Endothelial cell of umbilical vein (primary cell): Measurements from ENCODE around the gene COLEC11. TPM values are rescaled to one million over a fixed set of nuclear protein-coding genes. Genes with fewer than 3 reads are reported as not detected.

Source experiments
- BruUV-seq: library from RNA; stranded (reverse); fragments of 400-500 nt; replicated peaks from 2 replicates; lab custom pipeline; 2021; lab: Mats Ljungman, UMichigan
- CTCF ChIA-PET: fragments of 300-600, 350-600 bp; sonication (Branson Sonifier 250); formaldehyde crosslinking; loops from one replicate; lab custom pipeline; 2021; ENCODE audit warnings: antibody characterized with exemption, inconsistent platforms; lab: Charles Lee
- POLR2A ChIA-PET: fragments of 300-600, 350-600 bp; sonication (Branson Sonifier 250); formaldehyde crosslinking; loops from one replicate; lab custom pipeline; 2021; ENCODE audit warnings: antibody characterized with exemption, inconsistent platforms; lab: Charles Lee
- DNase-seq: peaks from one replicate; pipeline ENCODE4 v3.0.0-alpha.2; 2011; ENCODE audit warnings: low read depth, low spot score
- FAIRE-seq: peaks from 2 replicates; lab custom pipeline; 2011; peaks lifted over from hg19 to GRCh38; lab: Jason Lieb, UNC
- H2AFZ ChIP-seq: 2 replicates; pipeline ENCODE4 v1.6.0; 2012; ENCODE audit warnings: low read depth, low read length, control low read depth, inconsistent platforms
- H3K27ac ChIP-seq: 2 replicates; pipeline ENCODE4 v1.5.1; 2011; ENCODE audit warnings: low read depth, mild to moderate bottlenecking, control low read depth, low read length, moderate library complexity; ENCODE audit not compliant: insufficient read depth
- H3K27me3 ChIP-seq, 2 experiments: 2 replicates each; pipeline versions ENCODE4 v1.6.0 to v1.6.1; 2011; ENCODE audit warnings: low read length in 2 of 2, mixed read lengths in 1 of 2; ENCODE audit not compliant: control insufficient read depth in 2 of 2, insufficient read depth in 2 of 2
- H3K36me3 ChIP-seq, 2 experiments: 2 replicates in 1 of 2; 3 replicates in 1 of 2; pipeline ENCODE4 v1.5.1; 2011; ENCODE audit warnings: low read length in 2 of 2, mild to moderate bottlenecking in 1 of 2, moderate library complexity in 1 of 2; ENCODE audit not compliant: control insufficient read depth in 2 of 2, insufficient read depth in 2 of 2; ENCODE audit errors: extremely low read depth in 1 of 2
- H3K4me1 ChIP-seq: 3 replicates; pipeline ENCODE4 v1.5.1; 2011; ENCODE audit warnings: mild to moderate bottlenecking, low read length; ENCODE audit not compliant: control insufficient read depth, insufficient read depth; ENCODE audit errors: extremely low read depth
- H3K4me2 ChIP-seq: 2 replicates; pipeline ENCODE4 v1.6.1; 2011; ENCODE audit warnings: low read length, control low read depth, mixed read lengths; ENCODE audit not compliant: insufficient read depth
- H3K4me3 ChIP-seq, 3 experiments: fragments of 200-600 bp in 1 of 3; sonication (generic), shearing (Covaris generic) in 1 of 3; replicated peaks in 1 of 3; 2 replicates each; pipeline ENCODE4 v1.5.1; 2011 to 2016; ENCODE audit warnings: control low read depth in 3 of 3, low read length in 3 of 3, mild to moderate bottlenecking in 2 of 3, inconsistent platforms in 1 of 3, low read depth in 1 of 3, moderate library complexity in 1 of 3; ENCODE audit not compliant: insufficient read depth in 1 of 3
- H3K79me2 ChIP-seq: 2 replicates; pipeline ENCODE4 v1.6.0; 2012; ENCODE audit warnings: low read length, inconsistent platforms; ENCODE audit not compliant: control insufficient read depth, insufficient read depth
- H3K9ac ChIP-seq: replicated peaks from 2 replicates; pipeline ENCODE3; 2011; ENCODE audit warnings: low read length, control low read depth; ENCODE audit not compliant: insufficient read depth; ENCODE audit errors: extremely low read depth
- H3K9me1 ChIP-seq: replicated peaks from 3 replicates; pipeline ENCODE4 v1.6.0; 2011; ENCODE audit warnings: mild to moderate bottlenecking, low read length; ENCODE audit not compliant: control insufficient read depth, insufficient read depth; ENCODE audit errors: extremely low read depth
- H3K9me3 ChIP-seq: replicated peaks from 2 replicates; pipeline ENCODE4 v1.5.1; 2012; ENCODE audit warnings: low read length, inconsistent platforms; ENCODE audit not compliant: control insufficient read depth, insufficient read depth
- H4K20me1 ChIP-seq: replicated peaks from 2 replicates; pipeline ENCODE3; 2011; ENCODE audit warnings: mild to moderate bottlenecking, low read length; ENCODE audit not compliant: control insufficient read depth, insufficient read depth; ENCODE audit errors: extremely low read depth
- CTCF ChIP-seq, 2 donors: IDR thresholded peaks; 1 replicate in 1 of 2; 2 replicates in 1 of 2; pipeline ENCODE4 v1.5.1; 2011; ENCODE audit warnings: low read length in 2 of 2, mild to moderate bottlenecking in 2 of 2, moderate library complexity in 2 of 2, control low read depth in 1 of 2, inconsistent platforms in 1 of 2, low read depth in 1 of 2; ENCODE audit not compliant: insufficient read depth in 1 of 2; ENCODE audit errors: extremely low read depth in 1 of 2
- EZH2 ChIP-seq: IDR thresholded peaks from 2 replicates; pipeline ENCODE4 v1.6.1; 2012; ENCODE audit warnings: borderline replicate concordance, low read depth, mild to moderate bottlenecking, moderate library complexity, low read length, inconsistent platforms; ENCODE audit not compliant: severe bottlenecking
- FOS ChIP-seq: IDR thresholded peaks from 2 replicates; pipeline ENCODE4 v1.6.1; 2011; ENCODE audit warnings: mild to moderate bottlenecking, low read length, moderate library complexity, borderline replicate concordance; ENCODE audit not compliant: insufficient read depth
- GATA2 ChIP-seq: IDR thresholded peaks from 2 replicates; pipeline ENCODE4 v1.7.0; 2011; ENCODE audit warnings: low read depth, mild to moderate bottlenecking, moderate library complexity, mixed read lengths, low read length; ENCODE audit not compliant: insufficient read length, insufficient read depth
- JUN ChIP-seq: IDR thresholded peaks from 2 replicates; pipeline ENCODE4 v1.6.1; 2011; ENCODE audit warnings: borderline replicate concordance, low read depth; ENCODE audit not compliant: insufficient read length, insufficient read depth
- MAX ChIP-seq: IDR thresholded peaks from 2 replicates; pipeline ENCODE4 v1.6.1; 2011; ENCODE audit not compliant: insufficient read depth, insufficient read length
- MYC ChIP-seq: IDR thresholded peaks from one replicate; pipeline ENCODE4 v1.6.1; 2011; ENCODE audit warnings: mild to moderate bottlenecking, low read depth, low read length
- POLR2A ChIP-seq: IDR thresholded peaks from 2 replicates; pipeline ENCODE4 v1.6.1; 2012; ENCODE audit warnings: low read depth, mild to moderate bottlenecking, control low read depth, low read length
- POLR2AphosphoS5 ChIP-seq: IDR thresholded peaks from 2 replicates; pipeline ENCODE4 v1.6.1; 2012; ENCODE audit warnings: low read depth, mild to moderate bottlenecking, control low read depth, low read length, moderate library complexity; ENCODE audit not compliant: insufficient read depth
- dilution Hi-C: fragments of 300-500 bp; cut with MboI; formaldehyde crosslinking; loops from one replicate; pipeline ENCODE4 v1.15.0; 2019; ENCODE audit warnings: low sequenced_read_pairs; ENCODE audit not compliant: extremely low pct_ligation_motif_present
- intact Hi-C: fragments of 100-400 bp; cut with micrococcal nuclease; formaldehyde crosslinking; loops from one replicate; pipeline ENCODE4 v1.10.0; 2022
- polyA plus RNA-seq, 4 experiments: library from polyadenylated mRNA; depleted of rRNA in 3 of 4; stranded (reverse) in 3 of 4; unstranded in 1 of 4; fragments of >200 nt; gene quantifications; 2 replicates each; pipeline versions ENCODE4 v1.2.1 to v1.2.3, GENCODE V29; 2011 to 2012; ENCODE audit warnings: missing spikeins in 1 of 4
- total RNA-seq: library from RNA; stranded (reverse); gene quantifications from 2 replicates; pipeline ENCODE4 v1.2.3, GENCODE V29; 2021

COLEC11 gene
- total and polyA plus RNA-seq, 2 donors (not counting 3 experiments of a cell fraction or from before 2014, with no cell fraction given), result 0.15 TPM; not detected in 1

- POLR2A ChIA-PET, result no interaction called here
These were observed 87.9 kb downstream of the COLEC11 start for GRCh38 chr2:3682811-3683210.

More at GRCh38 chr2:3682811-3683210, 87.9 kb downstream of the COLEC11 start:
- CTCF ChIA-PET, result no interaction called here
- Histone ChIP-seq H3K4me3 (no peak overlapping the region), H3K27ac (no peak overlapping the region), H3K9me3 (no peaks in the 10 kb centered on the region), H3K36me3 (no peaks in the 10 kb centered on the region), H3K4me2 (no peak overlapping the region), H3K9ac (no peak overlapping the region), H2AFZ (no peak overlapping the region), H3K27me3 (no peaks in the 10 kb centered on the region), H3K4me1 (no peaks in the 10 kb centered on the region), H3K9me1 (no peaks in the 10 kb centered on the region), H4K20me1 (no peaks in the 10 kb centered on the region), H3K79me2 (no peaks in the 10 kb centered on the region)
- dilution Hi-C loops, result no loop called here
- DNase-seq (no peak), FAIRE-seq (no peak)
- no peak for TF ChIP-seq FOS
- TF ChIP-seq GATA2, result no peak
- TF ChIP-seq CTCF (IDR thresholded peaks at IDR 0.05; ENCODE audit: extremely low read depth in 1 of 2, insufficient read depth in 1 of 2, low read depth in 1 of 2, low read length in 2 of 2), result no peak
- no peak for TF ChIP-seq EZH2
- no peak for TF ChIP-seq POLR2A
- TF ChIP-seq MAX, result no peak
- TF ChIP-seq POLR2AphosphoS5, result no peak
- no peak for TF ChIP-seq JUN
- no peak for TF ChIP-seq MYC
- no TSS peak for BruUV-seq
- intact Hi-C loops, result no loop called here
